Mesothelial cell of epicardium (in vitro differentiated cells): ENCODE data around the gene MAML2. TPM values are rescaled to one million over a fixed set of nuclear protein-coding genes. Genes with fewer than 3 reads are reported as not detected.

Experiments
- DNase-seq, 2 experiments: peaks; one replicate each; pipeline ENCODE4 v3.0.0; 2021; ENCODE audit warnings: low spot score in 2 of 2; ENCODE audit not compliant: unreplicated experiment in 2 of 2
- H3K27ac Mint-ChIP-seq: 2 replicates; pipeline ENCODE4 v1.8.0; 2021; ENCODE audit warnings: mixed read lengths
- H3K27me3 Mint-ChIP-seq: 2 replicates; pipeline ENCODE4 v1.8.0; 2021; ENCODE audit warnings: low read depth, mixed read lengths
- H3K36me3 Mint-ChIP-seq: 2 replicates; pipeline ENCODE4 v1.8.0; 2021; ENCODE audit warnings: mixed read lengths
- H3K4me1 Mint-ChIP-seq: 2 replicates; pipeline ENCODE4 v1.8.0; 2021; ENCODE audit warnings: mixed read lengths
- H3K4me3 Mint-ChIP-seq: 2 replicates; pipeline ENCODE4 v1.8.0; 2021; ENCODE audit warnings: mild to moderate bottlenecking, moderate library complexity, mixed read lengths
- H3K9me3 Mint-ChIP-seq: 2 replicates; pipeline ENCODE4 v1.8.0; 2021; ENCODE audit warnings: mixed read lengths
- CTCF ChIP-seq: fragments of 200-600 bp; sonication (generic); IDR thresholded peaks from one replicate; pipeline ENCODE4 v1.5.0; 2021; ENCODE audit warnings: antibody characterized with exemption; ENCODE audit not compliant: unreplicated experiment
- total RNA-seq: library from RNA; stranded (reverse); gene quantifications from 3 replicates; pipeline ENCODE4 v1.2.1, GENCODE V29; 2021

The MAML2 gene
- total RNA-seq, 1 donor from 2014 or later, result 38.3 TPM

GRCh38 chr11:96001037-96001436 lies 342.0 kb downstream of the MAML2 start:
- Mint-ChIP-seq H3K36me3 (peaks cover 7% of the 10 kb centered on the region), H3K9me3 (peaks cover 18% of the 10 kb centered on the region), H3K27me3 (no peaks in the 10 kb centered on the region), H3K4me1 (peaks cover 40% of the 10 kb centered on the region), H3K4me3 (no peak overlapping the region), H3K27ac (peak overlapping the region; percentile 24)
- DNase-seq, result no peak
- TF ChIP-seq CTCF, result no peak

- no peak for DNase-seq
- no peak for TF ChIP-seq CTCF
- Mint-ChIP-seq H3K9me3 (peaks cover 13% of the 10 kb centered on the region), H3K27me3 (no peaks in the 10 kb centered on the region), H3K4me3 (no peak overlapping the region), H3K36me3 (peaks cover 2% of the 10 kb centered on the region), H3K4me1 (peaks cover 32% of the 10 kb centered on the region), H3K27ac (peak overlapping the region; percentile 75)
These were observed 343.1 kb downstream of the MAML2 start for GRCh38 chr11:95999711-96000406.

GRCh38 chr11:95996621-95997235 lies 346.3 kb downstream of the MAML2 start:
- peaks cover 46% of the 10 kb centered on the region for H3K4me1 Mint-ChIP-seq
- no peaks in the 10 kb centered on the region for H3K9me3 Mint-ChIP-seq
- H3K36me3 Mint-ChIP-seq, result no peaks in the 10 kb centered on the region
- TF ChIP-seq CTCF, result no peak
- no peak for DNase-seq
- H3K27me3 Mint-ChIP-seq, result no peaks in the 10 kb centered on the region
- H3K27ac Mint-ChIP-seq, result peak overlapping the region; percentile 43
- no peak overlapping the region for H3K4me3 Mint-ChIP-seq

GRCh38 chr11:95994329-95994728 lies 348.7 kb downstream of the MAML2 start:
- no peaks in the 10 kb centered on the region for H3K9me3 Mint-ChIP-seq
- TF ChIP-seq CTCF, result no peak
- peak overlapping the region; percentile 8 for H3K27ac Mint-ChIP-seq
- H3K36me3 Mint-ChIP-seq, result peaks cover 5% of the 10 kb centered on the region
- no peak overlapping the region for H3K4me3 Mint-ChIP-seq
- H3K4me1 Mint-ChIP-seq, result peaks cover 44% of the 10 kb centered on the region
- no peak for DNase-seq
- H3K27me3 Mint-ChIP-seq, result no peaks in the 10 kb centered on the region

GRCh38 chr11:95993438-95994298 lies 349.3 kb downstream of the MAML2 start:
- Mint-ChIP-seq H3K36me3 (peaks cover 11% of the 10 kb centered on the region), H3K27me3 (no peaks in the 10 kb centered on the region), H3K4me1 (peaks cover 41% of the 10 kb centered on the region), H3K4me3 (no peak overlapping the region), H3K27ac (peak overlapping the region; percentile 62), H3K9me3 (no peaks in the 10 kb centered on the region)
- no peak for DNase-seq
- TF ChIP-seq CTCF, result no peak
